SK-N-SH treated with all-trans-retinoic acid at 6 μM for 48 hours (cell line): Measurements from ENCODE around the gene ANKS3.

ENCODE experiments used
- ARNTL ChIP-seq: fragments of 450-650 bp; formaldehyde crosslinking; IDR thresholded peaks from 2 replicates; pipeline ENCODE4 v1.5.0; 2020; ENCODE audit warnings: low read depth, mild to moderate bottlenecking, moderate library complexity, borderline replicate concordance
- BACH2 ChIP-seq: fragments of 250-450 bp; sonication (Bioruptor Pico); IDR thresholded peaks from 2 replicates; pipeline ENCODE4 v1.9.0; 2021; ENCODE audit warnings: mild to moderate bottlenecking, borderline replicate concordance
- CSDC2 ChIP-seq: fragments of 250-450 bp; sonication (Bioruptor Pico); IDR thresholded peaks from 2 replicates; pipeline ENCODE4 v1.5.0; 2020; ENCODE audit warnings: mild to moderate bottlenecking, moderate library complexity
- OSR1 ChIP-seq: fragments of 250-450 bp; sonication (Bioruptor Pico); IDR thresholded peaks from 2 replicates; pipeline ENCODE4 v1.8.0; 2022; ENCODE audit warnings: moderate library complexity, mild to moderate bottlenecking, inconsistent platforms
- PATZ1 ChIP-seq: fragments of 250-450 bp; sonication (Bioruptor Pico); IDR thresholded peaks from 2 replicates; pipeline ENCODE4 v1.8.0; 2020; ENCODE audit warnings: mild to moderate bottlenecking, moderate library complexity, borderline replicate concordance
- RARB ChIP-seq: fragments of 250-450 bp; sonication (Bioruptor Pico); IDR thresholded peaks from 2 replicates; pipeline ENCODE4 v1.8.0; 2021; ENCODE audit warnings: mild to moderate bottlenecking, moderate library complexity
- TCF4 ChIP-seq: fragments of 250-450 bp; sonication (Bioruptor Pico); IDR thresholded peaks from 2 replicates; pipeline ENCODE4 v1.8.0; 2021; ENCODE audit warnings: mild to moderate bottlenecking, moderate library complexity, borderline replicate concordance
- TOX ChIP-seq: fragments of 250-450 bp; sonication (Bioruptor Pico); IDR thresholded peaks from 2 replicates; pipeline ENCODE4 v1.8.0; 2021; ENCODE audit warnings: mild to moderate bottlenecking, moderate library complexity, borderline replicate concordance
- ZFP3 ChIP-seq: fragments of 250-450 bp; sonication (Bioruptor Pico); IDR thresholded peaks from 2 replicates; pipeline ENCODE4 v1.5.0; 2020; ENCODE audit warnings: mild to moderate bottlenecking, moderate library complexity
- ZFP30 ChIP-seq: fragments of 450-650 bp; formaldehyde crosslinking; IDR thresholded peaks from 2 replicates; pipeline ENCODE4 v1.5.0; 2022; ENCODE audit warnings: mild to moderate bottlenecking, moderate library complexity
- ZNF70 ChIP-seq: fragments of 450-650 bp; formaldehyde crosslinking; IDR thresholded peaks from 2 replicates; pipeline ENCODE4 v1.5.0; 2020; ENCODE audit warnings: mild to moderate bottlenecking, moderate library complexity
- TF ChIP-seq, protein P1 (sequence below): fragments of 250-450 bp; sonication (Bioruptor Pico); IDR thresholded peaks from 2 replicates; pipeline ENCODE4 v1.5.0; 2020; ENCODE audit warnings: mild to moderate bottlenecking, moderate library complexity
- TF ChIP-seq, protein P2 (sequence below): fragments of 250-450 bp; sonication (Bioruptor Pico); IDR thresholded peaks from 2 replicates; pipeline ENCODE4 v1.8.0; 2021; ENCODE audit warnings: low read depth, mild to moderate bottlenecking, moderate library complexity, borderline replicate concordance

DNA sequence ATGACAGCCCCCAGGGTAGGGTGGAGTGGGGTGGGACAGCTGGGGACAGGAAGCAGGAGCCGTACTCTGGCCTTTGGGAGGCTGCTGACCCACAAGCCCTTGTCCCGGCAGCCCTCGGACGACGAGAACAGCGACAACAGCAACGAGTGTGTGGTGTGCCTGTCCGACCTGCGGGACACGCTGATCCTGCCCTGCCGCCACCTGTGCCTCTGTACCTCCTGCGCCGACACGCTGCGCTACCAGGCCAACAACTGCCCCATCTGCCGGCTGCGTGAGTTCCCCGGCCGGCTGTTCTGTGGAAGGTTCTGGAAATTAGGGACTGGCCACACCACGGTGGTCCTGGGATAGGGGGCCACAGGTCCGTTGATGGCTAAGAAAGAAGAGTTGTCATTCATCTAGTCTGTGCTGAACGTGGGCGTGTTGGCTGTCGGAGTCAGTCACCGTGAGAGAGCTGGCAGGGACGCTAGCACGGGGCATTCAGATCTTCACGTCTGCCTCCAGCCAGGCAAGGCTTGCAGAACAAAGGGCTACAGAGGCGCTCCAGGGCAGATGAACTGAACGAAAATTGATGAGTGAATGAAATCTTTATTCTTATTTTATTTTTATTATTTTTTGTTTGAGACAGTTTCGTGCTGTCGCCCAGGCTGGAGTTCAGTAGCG is 60.6 kb downstream of the ANKS3 start:
- TF ChIP-seq ZFP30 (no peak), ARNTL (CRISPR knock-in tag) (no peak), TOX (CRISPR knock-in tag) (no peak), ZFP3 (CRISPR knock-in tag) (no peak), ZNF70 (CRISPR knock-in tag) (no peak), OSR1 (no peak), BACH2 (CRISPR knock-in tag) (no peak), CSDC2 (no peak), TCF4 (CRISPR knock-in tag) (no peak), PATZ1 (CRISPR knock-in tag) (no peak), RARB (CRISPR knock-in tag) (no peak)
- TF ChIP-seq, protein P1, sequence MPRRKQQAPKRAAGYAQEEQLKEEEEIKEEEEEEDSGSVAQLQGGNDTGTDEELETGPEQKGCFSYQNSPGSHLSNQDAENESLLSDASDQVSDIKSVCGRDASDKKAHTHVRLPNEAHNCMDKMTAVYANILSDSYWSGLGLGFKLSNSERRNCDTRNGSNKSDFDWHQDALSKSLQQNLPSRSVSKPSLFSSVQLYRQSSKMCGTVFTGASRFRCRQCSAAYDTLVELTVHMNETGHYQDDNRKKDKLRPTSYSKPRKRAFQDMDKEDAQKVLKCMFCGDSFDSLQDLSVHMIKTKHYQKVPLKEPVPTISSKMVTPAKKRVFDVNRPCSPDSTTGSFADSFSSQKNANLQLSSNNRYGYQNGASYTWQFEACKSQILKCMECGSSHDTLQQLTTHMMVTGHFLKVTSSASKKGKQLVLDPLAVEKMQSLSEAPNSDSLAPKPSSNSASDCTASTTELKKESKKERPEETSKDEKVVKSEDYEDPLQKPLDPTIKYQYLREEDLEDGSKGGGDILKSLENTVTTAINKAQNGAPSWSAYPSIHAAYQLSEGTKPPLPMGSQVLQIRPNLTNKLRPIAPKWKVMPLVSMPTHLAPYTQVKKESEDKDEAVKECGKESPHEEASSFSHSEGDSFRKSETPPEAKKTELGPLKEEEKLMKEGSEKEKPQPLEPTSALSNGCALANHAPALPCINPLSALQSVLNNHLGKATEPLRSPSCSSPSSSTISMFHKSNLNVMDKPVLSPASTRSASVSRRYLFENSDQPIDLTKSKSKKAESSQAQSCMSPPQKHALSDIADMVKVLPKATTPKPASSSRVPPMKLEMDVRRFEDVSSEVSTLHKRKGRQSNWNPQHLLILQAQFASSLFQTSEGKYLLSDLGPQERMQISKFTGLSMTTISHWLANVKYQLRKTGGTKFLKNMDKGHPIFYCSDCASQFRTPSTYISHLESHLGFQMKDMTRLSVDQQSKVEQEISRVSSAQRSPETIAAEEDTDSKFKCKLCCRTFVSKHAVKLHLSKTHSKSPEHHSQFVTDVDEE (CRISPR knock-in tag), result no peak
- TF ChIP-seq, protein P2, sequence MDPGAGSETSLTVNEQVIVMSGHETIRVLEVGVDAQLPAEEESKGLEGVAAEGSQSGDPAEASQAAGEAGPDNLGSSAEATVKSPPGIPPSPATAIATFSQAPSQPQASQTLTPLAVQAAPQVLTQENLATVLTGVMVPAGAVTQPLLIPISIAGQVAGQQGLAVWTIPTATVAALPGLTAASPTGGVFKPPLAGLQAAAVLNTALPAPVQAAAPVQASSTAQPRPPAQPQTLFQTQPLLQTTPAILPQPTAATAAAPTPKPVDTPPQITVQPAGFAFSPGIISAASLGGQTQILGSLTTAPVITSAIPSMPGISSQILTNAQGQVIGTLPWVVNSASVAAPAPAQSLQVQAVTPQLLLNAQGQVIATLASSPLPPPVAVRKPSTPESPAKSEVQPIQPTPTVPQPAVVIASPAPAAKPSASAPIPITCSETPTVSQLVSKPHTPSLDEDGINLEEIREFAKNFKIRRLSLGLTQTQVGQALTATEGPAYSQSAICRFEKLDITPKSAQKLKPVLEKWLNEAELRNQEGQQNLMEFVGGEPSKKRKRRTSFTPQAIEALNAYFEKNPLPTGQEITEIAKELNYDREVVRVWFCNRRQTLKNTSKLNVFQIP, result no peak
